ENCODE measurements around the gene SEC14L1. TPM values are rescaled to one million over a fixed set of nuclear protein-coding genes. Genes with fewer than 3 reads are reported as not detected.
A peak's percentile ranks its signal among the peaks of the same experiment; 100 is the strongest.

SEC14L1 gene
- total and polyA plus RNA-seq, 4 donors: 17.0 to 52.0 (median 26.8) TPM

GRCh38 chr17:77126519-77126918, 14.2 kb upstream of the SEC14L1 start (continued):
- TF ChIP-seq ZBTB33 (IDR thresholded peaks at IDR 0.05) (no peak), FOXA2 (IDR thresholded peaks at IDR 0.05) (no peak)

- peak overlapping the region; percentile 65 to 75 for H3K27ac ChIP-seq (ENCODE audit: low read depth in 1 of 2, low read length in 2 of 2)
- H3K4me3 ChIP-seq (ENCODE audit: low read depth in 1 of 3, low read length in 3 of 3): no peak overlapping the region
- peak overlapping the region in 1 of 2 donors; percentile 65 for H3K9ac ChIP-seq (ENCODE audit: low read depth in 1 of 2, low read length in 2 of 2)
- TF ChIP-seq MAX (IDR thresholded peaks at IDR 0.05): no peak
- no peak for TF ChIP-seq HNF4A (conservative IDR thresholded peaks at IDR 0.05)
- peak in 1 of 2 donors; percentile 28 for TF ChIP-seq JUND (IDR thresholded peaks at IDR 0.05)
- peak; percentile 62 to 66 for TF ChIP-seq RXRA (IDR thresholded peaks at IDR 0.05)
- TF ChIP-seq SP1 (IDR thresholded peaks at IDR 0.05): peak; percentile 84
- no peak for TF ChIP-seq EGR1 (IDR thresholded peaks at IDR 0.05; ENCODE audit: low read depth in 2 of 2)
- no peak for TF ChIP-seq FOXA2 (IDR thresholded peaks at IDR 0.05)
- no peak for TF ChIP-seq HNF4G (IDR thresholded peaks at IDR 0.05)
- no peak for TF ChIP-seq ZBTB33 (IDR thresholded peaks at IDR 0.05)
- TF ChIP-seq REST (IDR thresholded peaks at IDR 0.05): no peak
- peak; percentile 23 for TF ChIP-seq TAF1 (conservative IDR thresholded peaks at IDR 0.05)
- no peak for TF ChIP-seq FOXA1 (IDR thresholded peaks at IDR 0.05)
- peak in 1 of 2 donors; percentile 32 for TF ChIP-seq RAD21 (IDR thresholded peaks at IDR 0.05)
- no peak for TF ChIP-seq CTCF (IDR thresholded peaks at IDR 0.05; ENCODE audit: low read depth, low read length, missing input control)
- no peak for TF ChIP-seq ATF3 (IDR thresholded peaks at IDR 0.05)
- no peak for TF ChIP-seq GABPA (IDR thresholded peaks at IDR 0.05 in 1 of 2, conservative IDR thresholded peaks at IDR 0.05 in 1 of 2)
- TF ChIP-seq NR2F2 (IDR thresholded peaks at IDR 0.05): peak; percentile 89
- peak; percentile 20 for TF ChIP-seq YY1 (IDR thresholded peaks at IDR 0.05)
- no peaks in the 10 kb centered on the region for H3K36me3 ChIP-seq (ENCODE audit: control insufficient read depth in 4 of 4, insufficient read depth in 3 of 4, low read depth in 1 of 4, low read length in 3 of 4)
- DNase-seq (ENCODE audit: low spot score): no peak
- no peaks in the 10 kb centered on the region for H3K27me3 ChIP-seq (ENCODE audit: control insufficient read depth in 4 of 4, insufficient read depth in 4 of 4, low read length in 3 of 4)
- H3K4me1 ChIP-seq (ENCODE audit: control insufficient read depth in 4 of 4, insufficient read depth in 4 of 4, low read length in 3 of 4): no peaks in the 10 kb centered on the region
- no peaks in the 10 kb centered on the region for H3K9me3 ChIP-seq (ENCODE audit: control insufficient read depth in 4 of 4, low read length in 3 of 4)
- WGBS: 69% methylated on average over 18 of the region's 18 CpGs
Measured at GRCh38 chr17:77127735-77128361, 12.9 kb upstream of the SEC14L1 start.
